CD8-positive, alpha-beta memory T cell (primary cell): Measurements from ENCODE around the gene SMAD5. TPM values are rescaled to one million over a fixed set of nuclear protein-coding genes. Genes with fewer than 3 reads are reported as not detected.
A peak's percentile ranks its signal among the peaks of the same experiment; 100 is the strongest.

ENCODE experiments used
- CTCF ChIA-PET: fragments of 350-600 bp; sonication (Branson Sonifier 250); formaldehyde crosslinking; loops from one replicate; lab custom pipeline; 2021; ENCODE audit warnings: antibody characterized with exemption; lab: Charles Lee
- POLR2A ChIA-PET: fragments of 350-600 bp; sonication (Branson Sonifier 250); formaldehyde crosslinking; loops from one replicate; lab custom pipeline; 2021; ENCODE audit warnings: antibody characterized with exemption; lab: Charles Lee
- DNase-seq, 5 donors: peaks; one replicate each; pipeline versions ENCODE4 v3.0.0 to v3.0.0-alpha.2; 2020 to 2022; ENCODE audit warnings: mixed read lengths in 1 of 5
- H3K27ac ChIP-seq: one replicate; pipeline ENCODE4 v1.7.0; 2013; ENCODE audit warnings: low read depth, mild to moderate bottlenecking, low read length, moderate library complexity
- H3K27me3 ChIP-seq: 2 replicates; pipeline ENCODE4 v1.7.0; 2013; ENCODE audit warnings: low read length, mild to moderate bottlenecking; ENCODE audit not compliant: insufficient read depth, poor library complexity, severe bottlenecking
- H3K36me3 ChIP-seq: 2 replicates; pipeline ENCODE4 v1.7.0; 2013; ENCODE audit warnings: mild to moderate bottlenecking, low read length, moderate library complexity; ENCODE audit not compliant: insufficient read depth
- H3K4me1 ChIP-seq: 2 replicates; pipeline ENCODE4 v1.7.0; 2013; ENCODE audit warnings: mild to moderate bottlenecking, low read length, moderate library complexity; ENCODE audit not compliant: insufficient read depth
- H3K4me3 ChIP-seq: 2 replicates; pipeline ENCODE4 v1.7.0; 2013; ENCODE audit warnings: mild to moderate bottlenecking, low read length
- H3K9me3 ChIP-seq: 2 replicates; pipeline ENCODE4 v1.7.0; 2013; ENCODE audit warnings: mild to moderate bottlenecking, low read length
- H3K27ac Mint-ChIP-seq, 8 donors: one replicate each; pipeline ENCODE4 v1.8.0; 2020 to 2021; ENCODE audit warnings: mixed read lengths in 8 of 8, mild to moderate bottlenecking in 6 of 8, inconsistent platforms in 3 of 8, moderate library complexity in 3 of 8
- H3K27me3 Mint-ChIP-seq, 2 donors: one replicate each; pipeline ENCODE4 v1.8.0; 2020 to 2021; ENCODE audit warnings: mixed read lengths in 2 of 2, mild to moderate bottlenecking in 1 of 2, moderate library complexity in 1 of 2
- H3K36me3 Mint-ChIP-seq, 3 donors: one replicate each; pipeline ENCODE4 v1.8.0; 2020 to 2021; ENCODE audit warnings: mixed read lengths in 3 of 3, inconsistent platforms in 1 of 3, mild to moderate bottlenecking in 1 of 3
- H3K4me1 Mint-ChIP-seq, 3 donors: one replicate each; pipeline ENCODE4 v1.8.0; 2020 to 2021; ENCODE audit warnings: mixed read lengths in 3 of 3, inconsistent platforms in 1 of 3, mild to moderate bottlenecking in 1 of 3
- H3K4me3 Mint-ChIP-seq, 7 donors: one replicate each; pipeline ENCODE4 v1.8.0; 2020 to 2021; ENCODE audit warnings: mixed read lengths in 7 of 7, mild to moderate bottlenecking in 6 of 7, moderate library complexity in 4 of 7, inconsistent platforms in 2 of 7
- H3K9me3 Mint-ChIP-seq, 5 donors: one replicate each; pipeline ENCODE4 v1.8.0; 2020 to 2022; ENCODE audit warnings: mixed read lengths in 5 of 5, mild to moderate bottlenecking in 3 of 5, moderate library complexity in 2 of 5, inconsistent platforms in 1 of 5
- polyA plus RNA-seq: library from polyadenylated mRNA; unstranded; fragments of 300-500 nt; fragmentation: Illumina TruSeq; gene quantifications from one replicate; pipeline ENCODE4 v1.2.3, GENCODE V29; 2021
- total RNA-seq, 2 experiments: library from RNA; stranded (reverse); gene quantifications; one replicate each; pipeline ENCODE4 v1.2.3, GENCODE V29; 2021

Gene SMAD5
- total and polyA plus RNA-seq, 3 experiments from 2014 or later = 21.8 to 22.7 (median 21.9) TPM

DNA sequence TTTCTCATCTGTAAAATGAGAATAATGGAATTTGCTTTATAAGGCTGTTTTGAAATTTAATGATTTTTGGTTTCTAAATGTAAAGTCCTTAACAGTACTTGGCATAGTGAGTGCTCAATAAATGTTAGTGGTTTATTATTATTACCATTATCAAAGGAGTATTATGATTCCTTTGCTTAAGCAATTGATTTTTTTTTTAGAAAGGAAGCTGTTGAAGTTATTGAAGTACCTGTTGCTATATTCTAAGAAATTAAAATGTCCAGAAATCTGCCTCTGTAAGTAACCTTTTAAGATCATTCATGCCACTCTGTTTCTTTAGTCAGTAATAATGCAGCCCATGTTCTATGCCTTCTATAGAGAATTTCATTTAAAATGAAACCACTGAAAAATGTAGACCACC is 15.0 kb downstream of the SMAD5 start:
- no peak overlapping the region for H3K27ac Mint-ChIP-seq
- CTCF ChIA-PET = interaction anchor here (1.5 kb wide), 1 partner anchor 9 kb away, joined by 3 read pairs; no protein-coding TSS in a partner anchor
- H3K36me3 Mint-ChIP-seq = peaks cover 0 to 14% (median 6%) of the 10 kb centered on the region in 3 donors
- H3K4me1 Mint-ChIP-seq = peaks cover 18 to 34% (median 29%) of the 10 kb centered on the region in 3 donors
- H3K4me1 ChIP-seq = no peaks in the 10 kb centered on the region
- DNase-seq = no peak
- H3K4me3 Mint-ChIP-seq = no peak overlapping the region
- no peak overlapping the region for H3K4me3 ChIP-seq
- H3K36me3 ChIP-seq = no peaks in the 10 kb centered on the region
- no peaks in the 10 kb centered on the region for H3K27me3 ChIP-seq
- H3K27me3 Mint-ChIP-seq = no peaks in the 10 kb centered on the region
- no peaks in the 10 kb centered on the region for H3K9me3 Mint-ChIP-seq
- H3K9me3 ChIP-seq = no peaks in the 10 kb centered on the region
- no peak overlapping the region for H3K27ac ChIP-seq
- POLR2A ChIA-PET = no interaction called here

DNA sequence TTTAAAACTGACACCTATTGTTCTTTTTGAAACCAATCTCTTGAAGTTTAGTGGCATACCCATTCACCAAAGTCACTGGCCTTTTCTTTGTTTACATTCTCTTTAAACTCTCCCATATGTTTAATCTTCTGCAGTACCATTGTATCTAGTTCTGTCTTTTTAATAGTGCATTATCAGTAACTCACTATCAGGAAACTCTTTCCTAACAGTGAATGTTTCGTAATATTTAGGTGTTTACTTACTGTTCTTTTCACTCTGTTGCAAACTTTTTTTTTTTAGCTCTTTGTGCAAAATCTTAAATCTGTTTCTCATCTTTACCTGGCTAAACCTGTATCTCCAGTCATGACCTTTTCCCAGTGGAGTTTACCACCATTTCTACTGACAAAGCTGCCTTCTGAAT is 17.2 kb downstream of the SMAD5 start:
- peaks cover 0 to 33% (median 15%) of the 10 kb centered on the region in 3 donors for H3K36me3 Mint-ChIP-seq
- H3K4me3 ChIP-seq = no peak overlapping the region
- DNase-seq = no peak
- H3K27ac ChIP-seq = no peak overlapping the region
- no peaks in the 10 kb centered on the region for H3K27me3 Mint-ChIP-seq
- H3K27me3 ChIP-seq = no peaks in the 10 kb centered on the region
- H3K4me3 Mint-ChIP-seq = no peak overlapping the region
- POLR2A ChIA-PET = no interaction called here
- H3K9me3 ChIP-seq = no peaks in the 10 kb centered on the region
- peaks cover 26 to 46% (median 34%) of the 10 kb centered on the region in 3 donors for H3K4me1 Mint-ChIP-seq
- H3K27ac Mint-ChIP-seq = peak overlapping the region in 1 of 8 donors; percentile 37
- CTCF ChIA-PET = no interaction called here
- no peaks in the 10 kb centered on the region for H3K4me1 ChIP-seq
- H3K9me3 Mint-ChIP-seq = no peaks in the 10 kb centered on the region
- no peaks in the 10 kb centered on the region for H3K36me3 ChIP-seq

DNA sequence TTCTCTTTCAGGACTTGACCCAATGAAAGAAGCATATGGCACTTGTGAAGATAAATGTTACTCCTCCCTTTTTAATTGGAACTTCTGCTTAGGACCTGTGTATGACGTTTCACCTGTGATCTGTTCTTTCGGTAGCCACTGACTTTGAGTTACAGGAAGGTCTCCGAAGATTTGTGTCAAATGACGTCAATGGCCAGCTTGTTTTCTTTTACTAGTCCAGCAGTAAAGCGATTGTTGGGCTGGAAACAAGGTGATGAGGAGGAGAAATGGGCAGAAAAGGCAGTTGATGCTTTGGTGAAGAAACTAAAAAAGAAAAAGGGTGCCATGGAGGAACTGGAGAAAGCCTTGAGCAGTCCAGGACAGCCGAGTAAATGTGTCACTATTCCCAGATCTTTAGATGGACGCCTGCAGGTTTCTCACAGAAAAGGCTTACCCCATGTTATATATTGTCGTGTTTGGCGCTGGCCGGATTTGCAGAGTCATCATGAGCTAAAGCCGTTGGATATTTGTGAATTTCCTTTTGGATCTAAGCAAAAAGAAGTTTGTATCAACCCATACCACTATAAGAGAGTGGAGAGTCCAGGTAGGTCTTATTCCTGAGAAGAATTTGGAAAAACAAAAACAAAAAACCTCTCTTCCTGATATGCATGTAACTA is 21.1 kb downstream of the SMAD5 start:
- Mint-ChIP-seq H3K27me3 (no peaks in the 10 kb centered on the region), H3K36me3 (peaks cover 0 to 55% (median 20%) of the 10 kb centered on the region in 3 donors), H3K27ac (no peak overlapping the region), H3K4me1 (peaks cover 25 to 58% (median 43%) of the 10 kb centered on the region in 3 donors), H3K4me3 (no peak overlapping the region), H3K9me3 (no peaks in the 10 kb centered on the region)
- DNase-seq = no peak
- Histone ChIP-seq H3K9me3 (no peaks in the 10 kb centered on the region), H3K4me3 (no peak overlapping the region), H3K27ac (no peak overlapping the region), H3K27me3 (no peaks in the 10 kb centered on the region), H3K4me1 (no peaks in the 10 kb centered on the region), H3K36me3 (no peaks in the 10 kb centered on the region)
- ChIA-PET CTCF (interaction anchor here (1.0 kb wide), 1 partner anchor 9 kb away, joined by 3 read pairs; no protein-coding TSS in a partner anchor), POLR2A (no interaction called here)

DNA sequence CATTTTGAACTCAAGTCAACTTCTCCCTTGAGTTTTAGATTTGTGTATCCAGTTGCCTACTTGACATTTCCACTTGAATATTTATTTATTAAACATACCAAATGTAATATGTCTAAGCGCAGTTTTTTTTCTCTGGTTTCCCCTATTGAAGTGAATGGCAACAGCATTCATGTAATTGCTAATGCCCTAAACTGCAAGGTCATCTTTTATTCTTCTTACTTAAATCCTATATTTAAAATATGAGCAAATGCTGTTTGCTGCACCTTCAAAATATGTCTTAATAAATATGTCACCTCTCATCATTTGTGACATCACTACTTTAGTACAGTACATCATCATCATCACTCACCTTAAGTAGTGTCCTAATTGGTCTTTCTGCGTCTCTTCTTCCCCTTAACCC is 22.4 kb downstream of the SMAD5 start:
- no peak overlapping the region for H3K27ac Mint-ChIP-seq
- H3K9me3 Mint-ChIP-seq = no peaks in the 10 kb centered on the region
- H3K27me3 Mint-ChIP-seq = no peaks in the 10 kb centered on the region
- DNase-seq = no peak
- H3K36me3 ChIP-seq = no peaks in the 10 kb centered on the region
- H3K4me3 Mint-ChIP-seq = no peak overlapping the region
- H3K9me3 ChIP-seq = no peaks in the 10 kb centered on the region
- no peak overlapping the region for H3K27ac ChIP-seq
- no peaks in the 10 kb centered on the region for H3K4me1 ChIP-seq
- ChIA-PET POLR2A (no interaction called here), CTCF (no interaction called here)
- peaks cover 0 to 53% (median 16%) of the 10 kb centered on the region in 3 donors for H3K36me3 Mint-ChIP-seq
- no peaks in the 10 kb centered on the region for H3K27me3 ChIP-seq
- no peak overlapping the region for H3K4me3 ChIP-seq
- H3K4me1 Mint-ChIP-seq = peaks cover 28 to 55% (median 31%) of the 10 kb centered on the region in 3 donors

DNA sequence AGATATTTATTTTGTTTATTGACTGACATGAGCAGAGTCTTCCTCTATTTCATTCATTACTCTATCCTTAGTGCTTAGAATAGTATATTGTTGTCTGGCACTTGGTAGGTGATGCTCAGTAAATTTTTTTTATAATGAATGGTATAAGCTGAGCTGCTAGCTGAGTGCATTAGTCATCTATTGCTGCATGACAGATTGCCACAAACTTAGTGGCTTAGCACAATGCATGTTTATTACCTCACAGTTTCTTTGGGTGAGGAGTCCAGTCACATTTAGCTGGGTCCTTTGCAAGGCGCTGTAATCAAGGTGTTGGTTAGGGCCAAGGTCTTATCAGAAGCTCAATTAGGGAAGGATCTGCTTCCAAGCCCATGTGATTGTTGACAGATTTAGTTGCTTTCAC is 23.1 kb downstream of the SMAD5 start:
- H3K27ac ChIP-seq = no peak overlapping the region
- H3K27ac Mint-ChIP-seq = no peak overlapping the region
- no peaks in the 10 kb centered on the region for H3K9me3 ChIP-seq
- H3K4me1 ChIP-seq = no peaks in the 10 kb centered on the region
- no peak for DNase-seq
- H3K36me3 Mint-ChIP-seq = peaks cover 0 to 55% (median 16%) of the 10 kb centered on the region in 3 donors
- no peak overlapping the region for H3K4me3 Mint-ChIP-seq
- H3K36me3 ChIP-seq = no peaks in the 10 kb centered on the region
- no peaks in the 10 kb centered on the region for H3K27me3 Mint-ChIP-seq
- ChIA-PET POLR2A (no interaction called here), CTCF (interaction anchor here (1.0 kb wide), 1 partner anchor 22 kb away, joined by 3 read pairs; the partner anchor contains the start of gene SMAD5)
- H3K9me3 Mint-ChIP-seq = no peaks in the 10 kb centered on the region
- H3K4me1 Mint-ChIP-seq = peaks cover 27 to 54% (median 36%) of the 10 kb centered on the region in 3 donors
- H3K27me3 ChIP-seq = no peaks in the 10 kb centered on the region
- no peak overlapping the region for H3K4me3 ChIP-seq

DNA sequence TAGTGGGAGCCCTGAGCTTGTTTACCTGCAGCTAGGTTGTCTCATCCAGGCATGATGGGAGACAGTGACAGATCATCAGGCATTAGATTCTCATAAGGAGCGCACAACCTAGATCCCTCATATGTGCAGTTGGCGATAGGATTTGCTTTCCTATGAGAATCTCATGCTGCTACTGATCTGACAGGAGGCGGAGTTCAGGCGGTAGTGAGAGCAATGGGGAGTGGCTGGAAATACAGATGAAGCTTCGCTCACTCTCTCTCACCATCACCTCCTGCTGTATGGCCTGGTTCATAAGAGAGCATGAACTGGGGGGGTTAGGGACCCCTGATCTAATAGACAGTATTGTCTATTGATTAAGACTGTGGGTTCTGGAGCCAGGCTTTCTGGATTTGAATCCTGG is 24.9 kb downstream of the SMAD5 start:
- H3K27me3 ChIP-seq = no peaks in the 10 kb centered on the region
- Mint-ChIP-seq H3K27ac (no peak overlapping the region), H3K4me1 (peaks cover 24 to 51% (median 33%) of the 10 kb centered on the region in 3 donors), H3K27me3 (no peaks in the 10 kb centered on the region), H3K9me3 (no peaks in the 10 kb centered on the region), H3K36me3 (peaks cover 0 to 61% (median 14%) of the 10 kb centered on the region in 3 donors), H3K4me3 (no peak overlapping the region)
- H3K36me3 ChIP-seq = no peaks in the 10 kb centered on the region
- POLR2A ChIA-PET = no interaction called here
- no peak for DNase-seq
- H3K4me3 ChIP-seq = no peak overlapping the region
- no peaks in the 10 kb centered on the region for H3K9me3 ChIP-seq
- no peaks in the 10 kb centered on the region for H3K4me1 ChIP-seq
- no peak overlapping the region for H3K27ac ChIP-seq
- CTCF ChIA-PET = interaction anchor here (1.4 kb wide), 1 partner anchor 93 kb away, joined by 3 read pairs; no protein-coding TSS in a partner anchor

DNA sequence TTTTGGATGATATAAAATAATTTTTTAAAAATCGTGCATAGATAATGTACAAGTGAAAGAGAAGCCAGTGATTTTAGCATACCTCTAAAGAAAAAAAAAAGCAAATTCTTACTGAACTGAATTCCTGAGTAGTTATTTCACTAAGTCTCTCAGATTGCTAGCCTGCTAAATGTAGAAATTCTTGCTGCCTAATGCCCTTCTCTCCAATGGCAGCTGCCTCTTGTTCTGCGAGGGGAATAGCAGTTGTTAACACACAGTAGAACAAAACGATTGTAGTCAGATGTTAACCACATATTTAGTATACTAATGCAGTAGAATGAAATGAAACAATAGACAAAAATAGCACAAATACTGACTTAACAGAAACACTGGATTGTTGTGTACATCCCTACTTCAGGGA is 26.8 kb downstream of the SMAD5 start:
- Mint-ChIP-seq H3K9me3 (no peaks in the 10 kb centered on the region), H3K4me3 (no peak overlapping the region), H3K27ac (no peak overlapping the region), H3K27me3 (no peaks in the 10 kb centered on the region), H3K36me3 (peaks cover 0 to 62% (median 11%) of the 10 kb centered on the region in 3 donors), H3K4me1 (peaks cover 16 to 43% (median 32%) of the 10 kb centered on the region in 3 donors)
- CTCF ChIA-PET = no interaction called here
- DNase-seq = no peak
- no peak overlapping the region for H3K27ac ChIP-seq
- H3K9me3 ChIP-seq = no peaks in the 10 kb centered on the region
- no peak overlapping the region for H3K4me3 ChIP-seq
- no peaks in the 10 kb centered on the region for H3K4me1 ChIP-seq
- H3K27me3 ChIP-seq = no peaks in the 10 kb centered on the region
- POLR2A ChIA-PET = no interaction called here
- H3K36me3 ChIP-seq = no peaks in the 10 kb centered on the region

DNA sequence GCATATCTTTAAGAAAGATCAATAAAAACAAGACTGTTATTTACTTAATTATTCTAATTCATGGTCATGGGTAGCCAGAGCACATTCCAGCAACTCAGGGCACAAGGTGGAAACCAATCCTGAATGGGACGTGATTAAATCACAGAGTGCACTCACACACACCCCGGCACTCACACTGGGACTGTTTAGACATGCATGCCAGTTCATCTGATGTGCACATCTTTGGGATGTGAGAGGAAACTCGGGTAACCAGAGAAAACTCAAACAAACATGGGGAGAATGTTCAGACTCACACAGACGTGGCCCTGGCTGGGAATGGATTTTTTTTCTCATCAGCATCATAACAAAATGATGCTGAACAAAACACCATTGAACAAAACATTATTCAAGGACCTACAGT is 29.4 kb downstream of the SMAD5 start:
- H3K4me1 ChIP-seq = no peaks in the 10 kb centered on the region
- H3K27ac Mint-ChIP-seq = no peak overlapping the region
- H3K27ac ChIP-seq = no peak overlapping the region
- H3K4me1 Mint-ChIP-seq = peaks cover 8 to 24% (median 12%) of the 10 kb centered on the region in 3 donors
- DNase-seq = no peak
- ChIA-PET CTCF (no interaction called here), POLR2A (no interaction called here)
- H3K36me3 Mint-ChIP-seq = peaks cover under 1 to 56% (median 4%) of the 10 kb centered on the region in 3 donors
- no peaks in the 10 kb centered on the region for H3K9me3 Mint-ChIP-seq
- no peaks in the 10 kb centered on the region for H3K36me3 ChIP-seq
- no peaks in the 10 kb centered on the region for H3K27me3 ChIP-seq
- no peak overlapping the region for H3K4me3 Mint-ChIP-seq
- no peaks in the 10 kb centered on the region for H3K27me3 Mint-ChIP-seq
- H3K9me3 ChIP-seq = no peaks in the 10 kb centered on the region
- H3K4me3 ChIP-seq = no peak overlapping the region
